Right ventricle myocardium superior (tissue), 1 donor: ENCODE measurements around the gene BCAP29. TPM values are rescaled to one million over a fixed set of nuclear protein-coding genes. Genes with fewer than 3 reads are reported as not detected.

Experiments used
- ATAC-seq: fragments of 200-7000 bp; cut with Tn5 transposase; one replicate; pipeline ENCODE4 v1.9.1; 2020; ENCODE audit warnings: mild to moderate bottlenecking; ENCODE audit not compliant: poor library complexity
- DNase-seq: peaks from one replicate; pipeline ENCODE4 v3.0.0-alpha.2; 2020
- intact Hi-C: fragments of 100-400 bp; cut with DNase I; formaldehyde crosslinking; loops from one replicate; pipeline ENCODE4 v1.11.2; 2022
- total RNA-seq: library from RNA; stranded (reverse); fragmentation: NEBNext Ultra II Directional; extraction: Animal tissue kit (Norgen Biotek cat#: 25700); gene quantifications from one replicate; pipeline ENCODE4 v1.2.1, GENCODE V29; 2021
- donor health status: DM: no; HTN: yes; CAD: no; lungs with severe emphysema.

The BCAP29 gene
- total RNA-seq, 1 donor from 2014 or later = 108 TPM

GRCh38 chr7:107652642-107653041, 72.6 kb downstream of the BCAP29 start:
- DNase-seq = no peak
- ATAC-seq = no peak
- intact Hi-C loops = no loop called here

GRCh38 chr7:107658467-107658866, 78.4 kb downstream of the BCAP29 start:
- ATAC-seq (no peak), DNase-seq (no peak)
- intact Hi-C loops = no loop called here

- ATAC-seq (no peak), DNase-seq (no peak)
- intact Hi-C loops = no loop called here
Observed at GRCh38 chr7:107659666-107660065, 79.6 kb downstream of the BCAP29 start.

DNA sequence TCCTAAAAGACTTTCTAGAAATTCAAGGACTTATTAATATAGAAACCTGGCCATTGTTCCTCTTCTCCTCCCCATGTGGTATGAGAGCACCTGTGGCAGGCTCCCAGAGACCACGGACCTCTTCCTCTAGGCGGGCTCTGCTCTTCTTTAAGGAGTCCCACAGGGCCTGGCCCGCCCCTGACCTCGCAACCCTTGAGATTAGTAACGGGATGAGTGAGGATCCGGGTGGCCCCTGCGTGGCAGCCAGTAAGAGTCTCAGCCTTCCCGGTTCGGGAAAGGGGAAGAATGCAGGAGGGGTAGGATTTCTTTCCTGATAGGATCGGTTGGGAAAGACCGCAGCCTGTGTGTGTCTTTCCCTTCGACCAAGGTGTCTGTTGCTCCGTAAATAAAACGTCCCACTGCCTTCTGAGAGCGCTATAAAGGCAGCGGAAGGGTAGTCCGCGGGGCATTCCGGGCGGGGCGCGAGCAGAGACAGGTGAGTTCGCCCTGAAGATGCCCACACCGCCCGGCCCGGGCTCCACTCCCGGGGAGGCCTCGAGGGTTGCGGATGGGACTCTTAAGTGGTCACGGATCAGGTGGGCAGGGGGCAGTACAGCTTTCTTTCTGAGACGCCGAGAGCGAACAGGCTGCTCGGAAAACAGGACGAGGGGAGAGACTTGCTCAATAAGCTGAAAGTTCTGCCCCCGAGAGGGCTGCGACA, 80.5 kb downstream of the BCAP29 start, which contains the start of gene SLC26A4:
Gene SLC26A4 (plus strand): TSS at position 448 of the 700 bp plus-strand sequence. CDS start 814 bp downstream, outside the sequence.
- DNase-seq (peak; percentile 39), ATAC-seq (peak; percentile 18)
- intact Hi-C loops = no loop called here

- DNase-seq = peak; percentile 67
- ATAC-seq = peak; percentile 90
- intact Hi-C loops = no loop called here
Observed at GRCh38 chr7:107661081-107661864, 81.2 kb downstream of the BCAP29 start.

GRCh38 chr7:107661865-107662379, 81.9 kb downstream of the BCAP29 start:
- intact Hi-C loops = no loop called here
- ATAC-seq (no peak), DNase-seq (no peak)

GRCh38 chr7:107663196-107663595, 83.2 kb downstream of the BCAP29 start:
- intact Hi-C loops = no loop called here
- ATAC-seq (no peak), DNase-seq (no peak)

DNA sequence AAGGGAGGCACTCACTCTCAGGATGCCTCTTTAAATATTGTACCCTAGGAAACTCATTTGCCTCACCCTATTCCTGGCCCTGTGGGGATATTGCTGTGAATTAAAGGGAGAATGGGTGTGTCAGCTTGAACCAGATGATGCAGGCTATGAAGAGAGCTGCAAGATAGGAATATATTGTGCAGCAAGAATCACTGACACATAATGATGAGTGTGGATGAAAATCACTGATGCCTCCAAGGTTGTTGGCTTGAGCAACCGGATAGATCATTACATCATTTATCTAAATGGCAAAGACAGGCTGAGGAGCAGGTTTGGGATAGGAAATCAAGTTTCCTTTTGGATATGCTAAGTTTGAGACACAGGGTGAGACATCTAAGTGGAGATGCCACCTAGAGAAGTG, 86.7 kb downstream of the BCAP29 start:
- no peak for ATAC-seq
- DNase-seq = no peak
- intact Hi-C loops = no loop called here

DNA sequence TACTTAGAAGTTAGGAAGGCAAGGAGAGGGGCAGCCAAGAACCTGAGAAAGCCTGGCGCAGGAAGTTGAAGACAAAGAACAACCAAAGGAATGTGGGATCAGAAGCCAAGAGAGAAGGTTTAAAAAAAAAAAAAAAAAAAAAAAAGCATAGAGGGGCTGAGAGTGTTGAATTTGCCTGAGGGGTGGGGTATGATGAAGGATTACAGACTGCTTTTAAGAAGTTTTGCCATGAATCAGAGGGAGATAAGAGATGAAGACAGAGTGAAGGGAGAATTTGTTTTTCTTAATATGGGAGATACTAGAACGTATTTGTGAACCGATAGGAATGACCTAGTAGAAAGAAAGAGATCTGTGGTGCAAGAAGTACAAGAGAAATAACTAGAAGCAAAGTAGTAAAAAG, 87.3 kb downstream of the BCAP29 start:
- intact Hi-C loops = no loop called here
- DNase-seq (no peak), ATAC-seq (no peak)

DNA sequence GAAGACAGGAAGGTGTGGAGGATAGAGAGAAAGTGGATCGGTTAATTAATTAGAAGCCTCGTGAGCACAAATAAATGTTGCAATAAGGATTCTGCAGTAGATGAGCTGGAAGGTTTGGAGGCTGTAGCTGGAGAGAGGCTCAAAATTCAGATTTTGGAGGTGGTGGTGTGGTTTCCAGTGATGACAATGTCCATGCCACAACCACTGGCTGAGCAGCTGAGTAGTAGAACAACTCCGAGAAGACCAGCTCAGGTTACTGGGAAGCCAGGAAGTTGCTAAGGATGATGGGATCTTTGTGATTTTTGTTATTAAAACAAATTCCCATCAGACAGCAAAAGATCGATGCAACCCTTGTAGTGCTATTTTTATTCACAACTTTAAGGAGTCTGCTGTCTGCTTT, 88.2 kb downstream of the BCAP29 start:
- ATAC-seq (no peak), DNase-seq (no peak)
- intact Hi-C loops = no loop called here

Other genes starting within 250 kb of the BCAP29 start
- gene GPR22, start 110.2 kb upstream of the BCAP29 start, total RNA-seq = 36.4 TPM
- gene COG5, start 16.3 kb upstream of the BCAP29 start, total RNA-seq = 49.2 TPM
- gene DUS4L, start 16.3 kb upstream of the BCAP29 start, total RNA-seq = 9.4 TPM
- 0.46 TPM for gene SLC26A4, start 80.6 kb downstream of the BCAP29 start, total RNA-seq
- 18.9 TPM for gene CBLL1, start 163.9 kb downstream of the BCAP29 start, total RNA-seq
- gene SLC26A3, start 223.0 kb downstream of the BCAP29 start, total RNA-seq = not detected